Endothelial cell (in vitro differentiated cells): ENCODE results near the gene TAOK3. TPM values are rescaled to one million over a fixed set of nuclear protein-coding genes. Genes with fewer than 3 reads are reported as not detected.

Experiments used
- DNase-seq: peaks from one replicate; pipeline ENCODE4 v3.0.0; 2021; ENCODE audit warnings: low spot score
- H3K27ac Mint-ChIP-seq: one replicate; pipeline ENCODE4 v1.8.0; 2021; ENCODE audit warnings: mixed read lengths, inconsistent platforms; ENCODE audit not compliant: unreplicated experiment
- H3K27me3 Mint-ChIP-seq: one replicate; pipeline ENCODE4 v1.8.0; 2021; ENCODE audit warnings: mild to moderate bottlenecking, moderate library complexity, mixed read lengths, inconsistent platforms; ENCODE audit not compliant: unreplicated experiment
- H3K36me3 Mint-ChIP-seq: one replicate; pipeline ENCODE4 v1.8.0; 2021; ENCODE audit warnings: mild to moderate bottlenecking, low read depth, mixed read lengths, inconsistent platforms; ENCODE audit not compliant: unreplicated experiment
- H3K4me1 Mint-ChIP-seq: one replicate; pipeline ENCODE4 v1.8.0; 2021; ENCODE audit warnings: mild to moderate bottlenecking, mixed read lengths, inconsistent platforms; ENCODE audit not compliant: unreplicated experiment
- H3K4me3 Mint-ChIP-seq: one replicate; pipeline ENCODE4 v1.8.0; 2021; ENCODE audit warnings: mild to moderate bottlenecking, mixed read lengths, inconsistent platforms; ENCODE audit not compliant: unreplicated experiment
- H3K9me3 Mint-ChIP-seq: one replicate; pipeline ENCODE4 v1.8.0; 2021; ENCODE audit warnings: mixed read lengths, inconsistent platforms; ENCODE audit not compliant: unreplicated experiment
- total RNA-seq: library from RNA; stranded (reverse); fragmentation: NEBNext Ultra II Directional; extraction: Animal tissue kit (Norgen Biotek cat#: 25700); gene quantifications from one replicate; pipeline ENCODE4 v1.2.1, GENCODE V29; 2021; ENCODE audit not compliant: unreplicated experiment
- TF ChIP-seq, protein P1 (sequence below): fragments of 200-600 bp; sonication (generic); IDR thresholded peaks from one replicate; pipeline ENCODE4 v1.5.0; 2021; ENCODE audit warnings: antibody characterized with exemption; ENCODE audit not compliant: unreplicated experiment

Gene TAOK3
- total RNA-seq, 1 donor from 2014 or later, result 16.5 TPM

DNA sequence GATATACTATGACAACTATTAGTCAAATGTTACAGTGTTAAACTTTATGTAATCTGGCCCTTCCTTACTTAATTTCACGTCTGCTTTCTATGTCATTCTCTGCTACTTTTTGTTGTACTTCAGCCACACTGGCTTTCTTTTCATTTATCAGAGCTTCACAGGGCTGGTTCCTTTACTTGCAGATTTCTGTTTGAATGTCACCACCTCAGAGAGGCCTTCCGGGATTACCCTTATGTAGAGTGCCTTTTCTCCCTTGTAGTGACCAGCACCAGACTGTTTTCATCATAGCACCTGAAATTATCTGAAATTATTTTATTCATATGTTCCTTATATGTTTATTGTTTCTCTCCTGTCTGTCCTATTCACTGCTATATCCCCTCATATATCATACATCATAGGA is 75.4 kb downstream of the TAOK3 start:
- Mint-ChIP-seq H3K4me1 (no peaks in the 10 kb centered on the region), H3K9me3 (no peaks in the 10 kb centered on the region)
- TF ChIP-seq, protein P1, sequence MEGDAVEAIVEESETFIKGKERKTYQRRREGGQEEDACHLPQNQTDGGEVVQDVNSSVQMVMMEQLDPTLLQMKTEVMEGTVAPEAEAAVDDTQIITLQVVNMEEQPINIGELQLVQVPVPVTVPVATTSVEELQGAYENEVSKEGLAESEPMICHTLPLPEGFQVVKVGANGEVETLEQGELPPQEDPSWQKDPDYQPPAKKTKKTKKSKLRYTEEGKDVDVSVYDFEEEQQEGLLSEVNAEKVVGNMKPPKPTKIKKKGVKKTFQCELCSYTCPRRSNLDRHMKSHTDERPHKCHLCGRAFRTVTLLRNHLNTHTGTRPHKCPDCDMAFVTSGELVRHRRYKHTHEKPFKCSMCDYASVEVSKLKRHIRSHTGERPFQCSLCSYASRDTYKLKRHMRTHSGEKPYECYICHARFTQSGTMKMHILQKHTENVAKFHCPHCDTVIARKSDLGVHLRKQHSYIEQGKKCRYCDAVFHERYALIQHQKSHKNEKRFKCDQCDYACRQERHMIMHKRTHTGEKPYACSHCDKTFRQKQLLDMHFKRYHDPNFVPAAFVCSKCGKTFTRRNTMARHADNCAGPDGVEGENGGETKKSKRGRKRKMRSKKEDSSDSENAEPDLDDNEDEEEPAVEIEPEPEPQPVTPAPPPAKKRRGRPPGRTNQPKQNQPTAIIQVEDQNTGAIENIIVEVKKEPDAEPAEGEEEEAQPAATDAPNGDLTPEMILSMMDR, result no peak

DNA sequence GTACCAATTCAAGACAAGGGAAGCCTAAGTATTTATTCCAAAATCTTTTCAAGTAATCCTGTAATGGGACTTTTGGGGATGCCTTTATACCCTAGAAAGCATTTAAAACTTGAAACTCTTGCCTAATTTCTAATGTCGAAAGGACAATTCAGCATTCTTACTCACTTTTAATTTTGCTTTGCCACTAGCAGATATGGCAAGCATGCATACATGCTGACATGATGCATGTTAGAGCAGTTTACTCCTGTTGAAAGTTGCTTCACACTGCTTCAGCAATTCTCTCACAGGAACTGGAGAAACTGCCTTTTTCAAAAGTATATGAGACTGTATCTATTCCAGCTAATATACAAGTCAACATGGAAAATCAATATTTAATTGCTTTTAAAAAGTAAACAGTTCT is 79.9 kb downstream of the TAOK3 start:
- no peak overlapping the region for H3K4me3 Mint-ChIP-seq
- no peak overlapping the region for H3K27ac Mint-ChIP-seq
- no peaks in the 10 kb centered on the region for H3K27me3 Mint-ChIP-seq
- no peaks in the 10 kb centered on the region for H3K4me1 Mint-ChIP-seq
- DNase-seq, result no peak
- H3K9me3 Mint-ChIP-seq, result no peaks in the 10 kb centered on the region
- TF ChIP-seq, protein P1, result no peak
- H3K36me3 Mint-ChIP-seq, result no peaks in the 10 kb centered on the region

More for the DNA sequence above, 75.4 kb downstream of the TAOK3 start:
- Mint-ChIP-seq H3K27ac (no peak overlapping the region), H3K27me3 (no peaks in the 10 kb centered on the region), H3K36me3 (no peaks in the 10 kb centered on the region), H3K4me3 (no peak overlapping the region)
- no peak for DNase-seq

- no peaks in the 10 kb centered on the region for H3K36me3 Mint-ChIP-seq
- H3K4me3 Mint-ChIP-seq, result no peak overlapping the region
- TF ChIP-seq, protein P1, result no peak
- no peak overlapping the region for H3K27ac Mint-ChIP-seq
- H3K9me3 Mint-ChIP-seq, result no peaks in the 10 kb centered on the region
- no peak for DNase-seq
- no peaks in the 10 kb centered on the region for H3K4me1 Mint-ChIP-seq
- no peaks in the 10 kb centered on the region for H3K27me3 Mint-ChIP-seq
Measured at GRCh38 chr12:118290130-118290529, 82.6 kb downstream of the TAOK3 start.

- H3K4me3 Mint-ChIP-seq, result no peak overlapping the region
- no peaks in the 10 kb centered on the region for H3K36me3 Mint-ChIP-seq
- TF ChIP-seq, protein P1, result no peak
- no peak for DNase-seq
- H3K27ac Mint-ChIP-seq, result no peak overlapping the region
- H3K4me1 Mint-ChIP-seq, result no peaks in the 10 kb centered on the region
- no peaks in the 10 kb centered on the region for H3K27me3 Mint-ChIP-seq
- no peaks in the 10 kb centered on the region for H3K9me3 Mint-ChIP-seq
Measured at GRCh38 chr12:118288174-118288573, 84.5 kb downstream of the TAOK3 start.

DNA sequence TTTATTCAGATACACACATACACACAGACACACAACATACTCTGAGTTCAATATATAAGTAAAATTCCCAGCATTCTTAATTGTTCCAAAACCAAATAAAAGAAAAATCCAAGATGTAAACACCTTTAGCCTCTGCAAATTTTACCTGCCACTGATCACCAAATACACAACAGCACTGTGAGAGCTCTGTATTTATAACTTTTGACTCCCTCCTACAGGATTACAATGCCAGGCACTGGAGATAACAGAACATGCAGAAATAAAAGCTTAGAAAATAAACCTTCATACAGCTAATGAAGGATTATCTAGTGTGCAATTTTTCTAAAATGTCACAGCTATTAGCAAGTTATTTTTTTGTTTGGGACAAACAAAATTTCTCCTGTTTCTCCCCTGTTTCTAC is 85.0 kb downstream of the TAOK3 start:
- no peaks in the 10 kb centered on the region for H3K27me3 Mint-ChIP-seq
- H3K36me3 Mint-ChIP-seq, result no peaks in the 10 kb centered on the region
- H3K27ac Mint-ChIP-seq, result no peak overlapping the region
- H3K9me3 Mint-ChIP-seq, result no peaks in the 10 kb centered on the region
- no peak overlapping the region for H3K4me3 Mint-ChIP-seq
- DNase-seq, result no peak
- no peaks in the 10 kb centered on the region for H3K4me1 Mint-ChIP-seq
- TF ChIP-seq, protein P1, result no peak
